GM23248 (cell line): Measurements from ENCODE around the gene SPOP.

Experiments
- EZH2 ChIP-seq: fragments of 200-600 bp; sonication (generic); IDR thresholded peaks from 2 replicates; pipeline ENCODE4 v1.6.1; 2018; ENCODE audit warnings: antibody characterized with exemption, mild to moderate bottlenecking; ENCODE audit not compliant: insufficient read depth, poor library complexity, severe bottlenecking
- EZH2phosphoT487 ChIP-seq: fragments of 200-600 bp; sonication (generic); IDR thresholded peaks from 2 replicates; pipeline ENCODE4 v1.6.1; 2018; ENCODE audit warnings: antibody characterized with exemption, moderate library complexity, mild to moderate bottlenecking, low read depth; ENCODE audit not compliant: insufficient read depth

GRCh38 chr17:49577963-49578362, 99.9 kb downstream of the SPOP start:
- TF ChIP-seq EZH2: no peak
- TF ChIP-seq EZH2phosphoT487: no peak
